NCI-H1694 (cell line): ENCODE results near the gene SLC35E4.
"Not testable (repeated sequence)": the region's sequence is repeated elsewhere in the genome, so short reads cannot be mapped to it uniquely, and the experiment has no call there.

ENCODE experiments used
- DNase-seq: peaks from one replicate; lab custom pipeline; 2025; lab: John Stamatoyannopoulos, UW

Gene SLC35E4

GRCh38 chr22:30650508-30651116, 15.0 kb downstream of the SLC35E4 start:
- DNase-seq, result no peak

GRCh38 chr22:30652852-30653251, 17.3 kb downstream of the SLC35E4 start:
- no peak for DNase-seq

GRCh38 chr22:30654361-30654760, 18.8 kb downstream of the SLC35E4 start:
- no peak for DNase-seq

- no peak for DNase-seq
Measured at GRCh38 chr22:30655532-30655931, 20.0 kb downstream of the SLC35E4 start.

GRCh38 chr22:30662040-30662439, 26.5 kb downstream of the SLC35E4 start:
- DNase-seq, result no peak

GRCh38 chr22:30664798-30665197, 29.2 kb downstream of the SLC35E4 start:
- no peak for DNase-seq

- no peak for DNase-seq
Measured at GRCh38 chr22:30665266-30665665, 29.7 kb downstream of the SLC35E4 start.

GRCh38 chr22:30665786-30666185, 30.2 kb downstream of the SLC35E4 start:
- no peak for DNase-seq

GRCh38 chr22:30667107-30667493, 31.5 kb downstream of the SLC35E4 start:
- no peak for DNase-seq

GRCh38 chr22:30667494-30668385, 32.2 kb downstream of the SLC35E4 start, which contains the start of gene DUSP18:
Gene DUSP18, minus strand, starts transcription at chr22:30667875. Its CDS starts 3,872 bp downstream, at chr22:30664003.
- peak; percentile 53 for DNase-seq

- DNase-seq, result no peak
Measured at GRCh38 chr22:30668386-30668710, 32.8 kb downstream of the SLC35E4 start.

- DNase-seq, result no peak
Measured at GRCh38 chr22:30671071-30671470, 35.5 kb downstream of the SLC35E4 start.

GRCh38 chr22:30673136-30673535, 37.6 kb downstream of the SLC35E4 start:
- DNase-seq, result no peak

GRCh38 chr22:30674482-30674881, 38.9 kb downstream of the SLC35E4 start:
- no peak for DNase-seq

GRCh38 chr22:30675436-30675835, 39.9 kb downstream of the SLC35E4 start:
- peak; percentile 29 for DNase-seq

- not testable (repeated sequence) for DNase-seq
Measured at GRCh38 chr22:30676565-30676964, 41.0 kb downstream of the SLC35E4 start.

GRCh38 chr22:30679895-30680690, 44.5 kb downstream of the SLC35E4 start:
- DNase-seq, result not testable (repeated sequence)

- DNase-seq, result no peak
Measured at GRCh38 chr22:30680991-30681770, 45.6 kb downstream of the SLC35E4 start.

GRCh38 chr22:30681831-30682230, 46.2 kb downstream of the SLC35E4 start:
- no peak for DNase-seq

GRCh38 chr22:30685178-30685577, 49.6 kb downstream of the SLC35E4 start:
- no peak for DNase-seq

GRCh38 chr22:30687358-30687757, 51.8 kb downstream of the SLC35E4 start:
- no peak for DNase-seq

GRCh38 chr22:30689622-30690021, 54.0 kb downstream of the SLC35E4 start:
- DNase-seq, result no peak
